ENCODE measurements around the gene GPR15. TPM values are rescaled to one million over a fixed set of nuclear protein-coding genes. Genes with fewer than 3 reads are reported as not detected.

The GPR15 gene
- total RNA-seq, 2 donors from 2014 or later = not detected

- Histone ChIP-seq H3K36me3 (no peaks in the 10 kb centered on the region), H3K27ac (no peak overlapping the region), H3K4me3 (no peak overlapping the region), H3K4me1 (replicated peaks) (no peaks in the 10 kb centered on the region), H3K9me3 (no peaks in the 10 kb centered on the region), H3K27me3 (replicated peaks; ENCODE audit: insufficient read depth) (no peaks in the 10 kb centered on the region)
- intact Hi-C loops (cut with DNase I) = no loop called here
- DNase-seq (ENCODE audit: low spot score) = no peak
- WGBS = 76% methylated on average over 4 of the region's 4 CpGs
- TF ChIP-seq CTCF (IDR thresholded peaks at IDR 0.05) (no peak), POLR2A (IDR thresholded peaks at IDR 0.05) (no peak), POLR2AphosphoS5 (IDR thresholded peaks at IDR 0.05) (no peak)
Measured at GRCh38 chr3:98501270-98501669, 30.5 kb upstream of the GPR15 start.

GRCh38 chr3:98501863-98502576 lies 29.8 kb upstream of the GPR15 start:
- no peaks in the 10 kb centered on the region for H3K27me3 ChIP-seq (replicated peaks; ENCODE audit: insufficient read depth)
- TF ChIP-seq POLR2AphosphoS5 (IDR thresholded peaks at IDR 0.05) = no peak
- TF ChIP-seq CTCF (IDR thresholded peaks at IDR 0.05) = no peak
- no peak for TF ChIP-seq POLR2A (IDR thresholded peaks at IDR 0.05)
- H3K4me3 ChIP-seq = no peak overlapping the region
- 53% methylated on average over 5 of the region's 5 CpGs for WGBS
- intact Hi-C loops (cut with DNase I) = no loop called here
- no peaks in the 10 kb centered on the region for H3K4me1 ChIP-seq (replicated peaks)
- H3K27ac ChIP-seq = no peak overlapping the region
- no peak for DNase-seq (ENCODE audit: low spot score)
- no peaks in the 10 kb centered on the region for H3K36me3 ChIP-seq
- no peaks in the 10 kb centered on the region for H3K9me3 ChIP-seq

- intact Hi-C loops (cut with DNase I) = no loop called here
- Histone ChIP-seq H3K36me3 (no peaks in the 10 kb centered on the region), H3K9me3 (no peaks in the 10 kb centered on the region), H3K27ac (no peak overlapping the region), H3K4me1 (replicated peaks) (no peaks in the 10 kb centered on the region), H3K4me3 (no peak overlapping the region), H3K27me3 (replicated peaks; ENCODE audit: insufficient read depth) (no peaks in the 10 kb centered on the region)
- no peak for DNase-seq (ENCODE audit: low spot score)
- TF ChIP-seq POLR2AphosphoS5 (IDR thresholded peaks at IDR 0.05) (no peak), POLR2A (IDR thresholded peaks at IDR 0.05) (no peak), CTCF (IDR thresholded peaks at IDR 0.05) (no peak)
- 69% methylated on average over 4 of the region's 4 CpGs for WGBS
Measured at GRCh38 chr3:98504539-98504938, 27.2 kb upstream of the GPR15 start.

- Histone ChIP-seq H3K4me3 (no peak overlapping the region), H3K27me3 (replicated peaks; ENCODE audit: insufficient read depth) (no peaks in the 10 kb centered on the region), H3K9me3 (no peaks in the 10 kb centered on the region), H3K27ac (no peak overlapping the region), H3K4me1 (replicated peaks) (no peaks in the 10 kb centered on the region), H3K36me3 (no peaks in the 10 kb centered on the region)
- 94% methylated on average over 2 of the region's 2 CpGs for WGBS
- no peak for TF ChIP-seq CTCF (IDR thresholded peaks at IDR 0.05)
- TF ChIP-seq POLR2AphosphoS5 (IDR thresholded peaks at IDR 0.05) = no peak
- no peak for TF ChIP-seq POLR2A (IDR thresholded peaks at IDR 0.05)
- DNase-seq (ENCODE audit: low spot score) = no peak
- intact Hi-C loops (cut with DNase I) = no loop called here
Measured at GRCh38 chr3:98508582-98508981, 23.2 kb upstream of the GPR15 start.

GRCh38 chr3:98512576-98512975 lies 19.2 kb upstream of the GPR15 start:
- Histone ChIP-seq H3K4me3 (no peak overlapping the region), H3K9me3 (no peaks in the 10 kb centered on the region), H3K27ac (no peak overlapping the region), H3K4me1 (replicated peaks) (no peaks in the 10 kb centered on the region), H3K36me3 (no peaks in the 10 kb centered on the region), H3K27me3 (replicated peaks; ENCODE audit: insufficient read depth) (no peaks in the 10 kb centered on the region)
- WGBS = 77% methylated on average over 4 of the region's 4 CpGs
- DNase-seq (ENCODE audit: low spot score) = no peak
- no peak for TF ChIP-seq CTCF (IDR thresholded peaks at IDR 0.05)
- no peak for TF ChIP-seq POLR2AphosphoS5 (IDR thresholded peaks at IDR 0.05)
- TF ChIP-seq POLR2A (IDR thresholded peaks at IDR 0.05) = no peak
- intact Hi-C loops (cut with DNase I) = no loop called here

All from prostate gland (tissue), 2 donors.